Progenitor cell of endocrine pancreas (in vitro differentiated cells): ENCODE results near the gene PROSER2. TPM values are rescaled to one million over a fixed set of nuclear protein-coding genes. Genes with fewer than 3 reads are reported as not detected.

Experiments
- DNase-seq: peaks from one replicate; pipeline ENCODE4 v3.0.0; 2021; ENCODE audit warnings: low spot score; ENCODE audit not compliant: unreplicated experiment
- H3K27ac Mint-ChIP-seq: 2 replicates; pipeline ENCODE4 v1.8.0; 2021; ENCODE audit warnings: mild to moderate bottlenecking, moderate library complexity, mixed read lengths
- H3K27me3 Mint-ChIP-seq: 2 replicates; pipeline ENCODE4 v1.8.0; 2021; ENCODE audit warnings: mixed read lengths
- H3K36me3 Mint-ChIP-seq: 2 replicates; pipeline ENCODE4 v1.8.0; 2022; ENCODE audit warnings: mixed read lengths; ENCODE audit not compliant: insufficient read depth
- H3K4me1 Mint-ChIP-seq: 2 replicates; pipeline ENCODE4 v1.8.0; 2021; ENCODE audit warnings: low read depth, mixed read lengths
- H3K4me3 Mint-ChIP-seq: 2 replicates; pipeline ENCODE4 v1.8.0; 2021; ENCODE audit warnings: low read depth, mild to moderate bottlenecking, moderate library complexity, mixed read lengths
- H3K9me3 Mint-ChIP-seq: 2 replicates; pipeline ENCODE4 v1.8.0; 2021; ENCODE audit warnings: low read depth, mixed read lengths
- CTCF ChIP-seq: fragments of 200-600 bp; sonication (generic); IDR thresholded peaks from one replicate; pipeline ENCODE4 v1.5.0; 2021; ENCODE audit warnings: antibody characterized with exemption, mild to moderate bottlenecking; ENCODE audit not compliant: unreplicated experiment
- total RNA-seq: library from RNA; stranded (reverse); gene quantifications from 2 replicates; pipeline ENCODE4 v1.2.1, GENCODE V29; 2021

PROSER2 gene
- total RNA-seq, 1 donor from 2014 or later: 19.0 TPM

- Mint-ChIP-seq H3K9me3 (no peaks in the 10 kb centered on the region), H3K36me3 (peaks cover 18% of the 10 kb centered on the region), H3K27me3 (no peaks in the 10 kb centered on the region), H3K4me1 (no peaks in the 10 kb centered on the region), H3K4me3 (no peak overlapping the region), H3K27ac (no peak overlapping the region)
- DNase-seq: no peak
- TF ChIP-seq CTCF: no peak
These were observed 95.2 kb downstream of the PROSER2 start for GRCh38 chr10:11918384-11918783.

- no peak for DNase-seq
- H3K36me3 Mint-ChIP-seq: peaks cover 18% of the 10 kb centered on the region
- no peak for TF ChIP-seq CTCF
- no peak overlapping the region for H3K4me3 Mint-ChIP-seq
- no peaks in the 10 kb centered on the region for H3K27me3 Mint-ChIP-seq
- no peaks in the 10 kb centered on the region for H3K4me1 Mint-ChIP-seq
- no peak overlapping the region for H3K27ac Mint-ChIP-seq
- no peaks in the 10 kb centered on the region for H3K9me3 Mint-ChIP-seq
These were observed 96.1 kb downstream of the PROSER2 start for GRCh38 chr10:11919271-11919670.

Other genes starting within 250 kb of the PROSER2 start
- 37.3 and 39.2 TPM in 2 replicates for gene USP6NL, start 211.7 kb upstream of the PROSER2 start, total RNA-seq
- 2.3 and 2.4 TPM in 2 replicates for gene ECHDC3, start 81.0 kb upstream of the PROSER2 start, total RNA-seq
- 30.9 and 31.0 TPM in 2 replicates for gene UPF2, start 219.5 kb downstream of the PROSER2 start, total RNA-seq
- 43.6 and 44.5 TPM in 2 replicates for gene DHTKD1, start 245.6 kb downstream of the PROSER2 start, total RNA-seq